NCI-H2196 treated with DMSO at 0.1 percent for 48 hours (cell line): Measurements from ENCODE around the gene PAPSS1.
"Not testable (repeated sequence)": the region's sequence is repeated elsewhere in the genome, so short reads cannot be mapped to it uniquely, and the experiment has no call there.

Source experiments
- DNase-seq: peaks from one replicate; lab custom pipeline; 2025; ENCODE audit not compliant: unreplicated experiment; lab: John Stamatoyannopoulos, UW

The PAPSS1 gene

GRCh38 chr4:107719922-107720722 is at the start of gene PAPSS1:
Gene PAPSS1, minus strand, starts transcription at chr4:107720234. Its CDS starts 55 bp downstream, at chr4:107720179.
- peak; percentile 79 for DNase-seq

GRCh38 chr4:107760281-107760947 is 40.4 kb upstream of the PAPSS1 start:
- no peak for DNase-seq

DNA sequence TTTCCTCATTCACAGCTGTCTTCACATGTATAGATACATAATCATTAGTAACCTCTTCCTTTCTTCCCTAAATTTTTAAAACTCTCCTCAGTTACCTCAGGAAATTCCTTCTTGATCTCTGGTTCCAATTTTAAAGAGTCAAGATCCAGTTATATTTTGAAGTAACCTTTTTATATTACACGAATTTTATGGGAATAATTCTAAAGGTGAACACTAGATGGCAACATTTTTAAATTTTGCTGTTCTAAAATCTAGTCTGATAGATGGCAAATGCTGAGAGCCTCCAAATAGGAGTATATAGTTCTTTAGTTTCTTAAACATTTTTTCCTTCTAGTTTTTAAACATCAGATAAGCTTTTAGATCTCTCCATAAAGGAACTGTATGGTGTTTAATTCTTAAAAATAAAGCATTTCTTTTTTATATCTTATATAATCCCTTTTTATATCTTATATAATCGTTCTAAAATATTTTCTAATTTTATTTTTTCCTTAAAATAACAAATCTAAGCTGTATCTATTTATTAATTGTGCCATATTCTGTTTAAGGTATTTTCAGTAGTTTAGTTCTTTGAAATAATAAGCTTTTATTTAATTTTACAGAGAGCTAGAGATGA is 37.9 kb upstream of the PAPSS1 start:
- DNase-seq, result no peak

DNA sequence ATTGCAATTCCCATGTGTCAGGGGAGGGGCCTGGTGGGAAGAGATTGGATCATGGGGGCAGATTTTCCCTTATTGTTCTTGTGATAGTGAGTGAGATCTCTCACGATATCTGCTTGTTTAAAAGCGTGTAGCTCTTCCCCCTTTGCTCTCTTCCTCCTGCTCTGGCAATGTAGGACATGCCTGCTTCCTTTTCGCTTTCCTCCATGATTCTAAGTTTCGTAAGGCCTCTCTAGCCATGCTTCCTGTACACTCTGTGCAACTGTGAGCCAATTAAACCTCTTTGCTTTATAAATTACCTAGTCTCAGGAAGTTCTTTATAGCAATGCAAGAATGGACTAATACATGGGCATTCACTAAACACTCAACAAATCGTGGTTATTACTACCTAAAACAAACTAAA is 37.2 kb upstream of the PAPSS1 start:
- no peak for DNase-seq

- no peak for DNase-seq
Measured at GRCh38 chr4:107755841-107756356, 35.9 kb upstream of the PAPSS1 start.

GRCh38 chr4:107751670-107752069 is 31.6 kb upstream of the PAPSS1 start:
- DNase-seq, result no peak

DNA sequence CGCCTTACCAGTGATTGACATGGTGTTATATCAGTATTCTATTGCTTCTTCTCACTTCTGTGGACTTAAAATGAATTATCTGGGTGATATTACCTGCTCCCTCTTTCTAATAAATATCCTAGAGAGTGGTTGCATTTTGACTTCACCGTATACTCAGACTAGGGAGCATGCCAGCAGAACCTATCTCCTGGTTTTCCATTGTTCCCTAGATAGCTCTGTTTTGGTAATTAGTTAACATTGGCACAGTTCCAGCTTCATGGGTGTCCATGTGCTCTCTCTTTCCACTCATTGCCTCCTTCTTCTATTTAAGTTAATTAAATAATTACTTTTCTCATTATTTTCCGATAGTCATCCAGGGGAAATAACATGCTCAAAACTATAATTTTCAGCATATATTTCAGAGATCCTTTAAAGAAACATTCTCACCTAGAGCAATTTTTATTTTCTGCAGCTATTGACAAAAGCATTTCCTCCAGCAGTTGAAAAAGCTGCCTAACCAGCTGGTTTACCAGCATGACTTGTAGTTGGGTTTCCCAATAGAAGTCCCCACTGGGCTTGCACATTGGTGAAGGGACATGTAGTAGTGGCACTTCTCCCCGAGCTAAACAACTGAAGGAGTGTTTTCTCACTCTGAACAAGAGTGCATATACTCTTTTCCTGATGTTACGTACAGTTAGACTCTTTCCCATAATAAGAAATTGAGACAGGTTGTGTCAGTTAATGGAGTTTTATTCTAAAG is 27.9 kb upstream of the PAPSS1 start:
- no peak for DNase-seq

GRCh38 chr4:107746161-107746560 is 26.1 kb upstream of the PAPSS1 start:
- no peak for DNase-seq

DNA sequence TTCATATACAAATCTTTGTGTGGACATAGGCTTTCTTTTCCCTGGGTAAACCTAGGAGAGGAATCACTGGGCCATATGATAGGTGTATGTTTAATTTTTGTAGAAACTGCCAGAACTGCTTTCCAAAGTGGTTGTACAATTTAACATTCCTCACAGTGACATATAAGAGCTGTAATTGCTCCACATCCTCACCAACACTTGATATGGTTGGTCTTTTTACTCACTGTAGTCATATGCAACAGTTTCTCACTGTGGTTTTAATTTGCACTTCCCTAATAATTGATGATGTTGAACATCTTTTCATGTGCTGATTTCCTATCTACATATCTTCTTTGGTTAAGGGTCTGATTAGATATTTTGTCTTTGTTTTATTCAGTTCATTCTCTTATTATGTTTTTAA is 24.5 kb upstream of the PAPSS1 start:
- no peak for DNase-seq

- no peak for DNase-seq
Measured at GRCh38 chr4:107743532-107743931, 23.5 kb upstream of the PAPSS1 start.

GRCh38 chr4:107742791-107743190 is 22.8 kb upstream of the PAPSS1 start:
- no peak for DNase-seq

DNA sequence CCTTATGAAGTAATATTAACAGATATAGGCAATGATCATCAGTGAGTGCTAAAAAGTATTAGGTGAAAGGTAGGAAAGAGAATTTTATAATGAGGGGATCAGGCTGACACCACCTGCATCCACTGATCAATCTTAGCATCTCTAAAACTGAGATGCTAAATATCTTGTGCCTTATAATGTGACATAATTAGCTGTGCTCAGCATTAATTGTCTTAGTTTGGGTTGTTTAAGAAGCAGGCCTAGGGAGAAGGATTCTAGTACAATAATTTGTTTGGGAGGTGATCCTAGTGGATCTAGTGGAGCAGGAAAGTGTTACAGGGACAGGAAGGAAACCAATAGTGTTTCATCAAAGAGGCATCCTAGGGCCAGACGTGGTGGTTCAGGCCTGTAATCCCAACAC is 22.2 kb upstream of the PAPSS1 start:
- no peak for DNase-seq

GRCh38 chr4:107740950-107741701 is 21.1 kb upstream of the PAPSS1 start:
- DNase-seq, result no peak

DNA sequence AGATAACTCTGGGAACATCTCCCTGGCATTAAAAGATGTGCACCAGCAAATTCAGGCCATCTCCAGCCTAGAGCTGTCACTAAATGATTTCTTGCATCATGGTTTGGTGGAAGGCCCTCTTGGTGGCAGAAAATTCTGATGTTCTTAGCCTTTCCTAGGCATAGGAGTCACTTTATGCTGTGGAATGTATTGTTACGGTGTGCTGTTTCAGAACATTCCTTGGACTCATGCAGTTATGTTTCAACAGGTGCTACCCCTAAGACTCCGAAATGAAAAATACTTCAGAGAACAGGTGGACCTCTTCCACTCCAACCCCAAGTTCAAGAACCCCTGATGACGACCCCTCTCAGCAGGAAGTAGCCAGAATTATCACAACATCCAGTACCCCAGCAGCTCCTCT is 20.3 kb upstream of the PAPSS1 start:
- DNase-seq, result no peak

DNA sequence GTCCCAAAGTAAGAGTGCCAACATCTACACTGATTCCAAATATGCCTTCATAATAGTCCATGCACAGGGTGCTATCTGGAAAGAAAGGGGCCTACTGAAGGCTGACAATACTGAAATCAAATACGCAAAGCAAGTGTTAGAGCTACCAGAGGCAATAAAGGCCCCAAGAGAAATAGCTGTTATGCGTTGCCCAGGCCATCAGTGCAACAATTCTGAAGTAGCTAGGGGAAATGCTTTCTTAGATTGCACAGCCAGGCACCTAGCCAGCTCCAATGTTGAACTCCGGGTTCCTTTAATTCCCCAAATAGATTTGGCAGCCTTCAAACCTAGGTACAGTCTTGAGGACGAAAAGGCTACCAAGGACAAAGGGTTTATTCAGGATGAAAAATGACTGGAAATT is 17.4 kb upstream of the PAPSS1 start:
- no peak for DNase-seq

- DNase-seq, result no peak
Measured at GRCh38 chr4:107736924-107737448, 17.0 kb upstream of the PAPSS1 start.

GRCh38 chr4:107736037-107736436 is 16.0 kb upstream of the PAPSS1 start:
- DNase-seq, result no peak

DNA sequence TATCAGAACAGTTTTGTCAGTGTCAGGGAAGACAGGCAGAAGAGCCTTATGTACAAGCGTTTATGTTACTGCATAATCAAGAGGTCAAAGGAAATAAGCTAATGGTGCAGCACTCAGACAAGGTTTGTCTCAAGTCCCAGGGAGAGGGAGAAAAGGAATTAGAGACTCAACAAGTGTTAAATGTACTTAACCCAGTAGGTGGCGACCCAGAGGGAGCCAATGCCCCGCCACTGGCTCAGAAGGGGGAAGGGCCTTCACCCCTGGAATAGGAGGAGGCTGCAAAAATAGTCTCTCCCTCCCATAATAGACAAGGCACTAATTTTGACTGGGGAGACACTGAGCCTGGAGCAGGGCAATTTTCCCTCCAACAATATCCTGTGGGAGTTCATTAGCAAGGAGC is 14.1 kb upstream of the PAPSS1 start:
- DNase-seq, result no peak

DNA sequence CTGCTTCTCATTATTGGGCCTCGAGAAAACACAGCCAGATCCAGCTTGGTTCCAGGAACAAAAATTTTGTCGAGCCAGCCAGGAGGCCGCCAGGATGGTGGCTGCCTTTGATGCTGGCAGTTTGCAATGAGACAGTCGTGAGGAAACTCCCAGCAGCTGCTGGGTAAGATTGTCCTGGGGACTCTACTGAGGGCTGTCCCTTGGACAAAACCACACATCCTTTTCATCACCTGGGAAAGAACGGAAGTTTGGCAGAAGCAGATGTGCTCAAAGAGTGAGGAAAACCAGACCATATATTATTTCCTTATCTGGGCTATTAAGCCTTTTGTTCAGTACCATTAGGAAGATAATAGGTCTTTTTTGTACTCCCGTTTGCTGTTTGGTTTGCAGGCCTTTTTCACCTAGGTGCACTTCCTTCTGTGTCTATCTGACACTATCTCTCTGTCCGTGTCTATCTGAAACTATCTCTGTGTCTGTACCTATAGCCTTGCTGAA is 13.4 kb upstream of the PAPSS1 start:
- no peak for DNase-seq

DNA sequence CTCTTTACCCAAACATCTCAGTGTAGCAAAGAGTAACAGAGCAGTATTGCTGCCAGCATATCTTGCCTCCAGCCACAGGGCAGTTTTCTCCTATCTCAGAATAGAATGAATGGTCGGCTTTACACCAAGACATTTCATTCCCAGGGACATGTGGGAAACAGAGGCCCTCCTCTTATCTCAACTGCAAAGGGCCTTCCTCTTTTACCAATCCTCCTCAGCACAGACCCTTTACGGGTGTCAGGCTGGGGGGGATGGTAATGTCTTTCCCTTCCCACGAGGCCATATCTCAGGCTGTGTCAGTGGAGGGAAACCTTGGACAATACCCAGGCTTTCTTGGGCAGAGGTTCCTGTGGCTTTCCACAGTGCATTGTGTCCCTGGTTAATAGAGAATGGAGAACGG is 9.0 kb upstream of the PAPSS1 start:
- DNase-seq, result not testable (repeated sequence)
